PFSK-1 (cell line): ENCODE measurements around the gene RAB21.

Source experiments
- FOXP2 ChIP-seq: optimal IDR thresholded peaks from 2 replicates; pipeline ENCODE3; 2011; ENCODE audit warnings: borderline replicate concordance, control low read depth, inconsistent platforms; ENCODE audit not compliant: insufficient read depth; ENCODE audit errors: extremely low read length, extremely low read depth
- POLR2AphosphoS5 ChIP-seq: IDR thresholded peaks from 2 replicates; pipeline ENCODE4 v1.6.1; 2012; ENCODE audit warnings: low read depth, mild to moderate bottlenecking, control low read depth, low read length, moderate library complexity
- TF ChIP-seq, protein P1 (sequence below), 2 experiments: IDR thresholded peaks; 2 replicates each; pipeline versions ENCODE4 v1.6.1 to v1.8.0; 2011 to 2012; ENCODE audit warnings: low read depth in 2 of 2, low read length in 2 of 2, control low read depth in 1 of 2, inconsistent platforms in 1 of 2, mild to moderate bottlenecking in 1 of 2, moderate library complexity in 1 of 2; ENCODE audit not compliant: insufficient read depth in 1 of 2

DNA sequence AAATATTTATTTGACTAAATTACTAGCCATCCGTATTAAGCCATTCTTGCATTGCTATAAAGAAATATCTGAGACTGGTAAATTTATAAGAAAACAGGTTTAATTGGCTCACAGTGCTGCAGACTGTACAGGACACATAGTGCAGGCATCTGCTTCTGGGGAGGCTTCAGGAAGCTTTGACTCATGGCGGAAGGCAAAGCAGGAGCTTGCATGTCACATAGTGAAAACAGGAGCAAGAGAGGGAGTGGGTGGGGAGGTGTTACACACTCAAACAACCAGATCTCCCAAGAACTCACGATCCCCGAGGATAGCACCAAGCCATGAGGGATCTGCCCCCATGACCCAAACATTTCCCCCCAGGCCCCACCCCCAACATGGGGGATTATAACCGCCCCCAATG is 26.7 kb upstream of the RAB21 start:
- TF ChIP-seq POLR2AphosphoS5 (no peak), FOXP2 (no peak)
- TF ChIP-seq, protein P1, sequence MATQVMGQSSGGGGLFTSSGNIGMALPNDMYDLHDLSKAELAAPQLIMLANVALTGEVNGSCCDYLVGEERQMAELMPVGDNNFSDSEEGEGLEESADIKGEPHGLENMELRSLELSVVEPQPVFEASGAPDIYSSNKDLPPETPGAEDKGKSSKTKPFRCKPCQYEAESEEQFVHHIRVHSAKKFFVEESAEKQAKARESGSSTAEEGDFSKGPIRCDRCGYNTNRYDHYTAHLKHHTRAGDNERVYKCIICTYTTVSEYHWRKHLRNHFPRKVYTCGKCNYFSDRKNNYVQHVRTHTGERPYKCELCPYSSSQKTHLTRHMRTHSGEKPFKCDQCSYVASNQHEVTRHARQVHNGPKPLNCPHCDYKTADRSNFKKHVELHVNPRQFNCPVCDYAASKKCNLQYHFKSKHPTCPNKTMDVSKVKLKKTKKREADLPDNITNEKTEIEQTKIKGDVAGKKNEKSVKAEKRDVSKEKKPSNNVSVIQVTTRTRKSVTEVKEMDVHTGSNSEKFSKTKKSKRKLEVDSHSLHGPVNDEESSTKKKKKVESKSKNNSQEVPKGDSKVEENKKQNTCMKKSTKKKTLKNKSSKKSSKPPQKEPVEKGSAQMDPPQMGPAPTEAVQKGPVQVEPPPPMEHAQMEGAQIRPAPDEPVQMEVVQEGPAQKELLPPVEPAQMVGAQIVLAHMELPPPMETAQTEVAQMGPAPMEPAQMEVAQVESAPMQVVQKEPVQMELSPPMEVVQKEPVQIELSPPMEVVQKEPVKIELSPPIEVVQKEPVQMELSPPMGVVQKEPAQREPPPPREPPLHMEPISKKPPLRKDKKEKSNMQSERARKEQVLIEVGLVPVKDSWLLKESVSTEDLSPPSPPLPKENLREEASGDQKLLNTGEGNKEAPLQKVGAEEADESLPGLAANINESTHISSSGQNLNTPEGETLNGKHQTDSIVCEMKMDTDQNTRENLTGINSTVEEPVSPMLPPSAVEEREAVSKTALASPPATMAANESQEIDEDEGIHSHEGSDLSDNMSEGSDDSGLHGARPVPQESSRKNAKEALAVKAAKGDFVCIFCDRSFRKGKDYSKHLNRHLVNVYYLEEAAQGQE (IDR thresholded peaks at IDR 0.05; ENCODE audit: insufficient read depth in 1 of 2, low read depth in 2 of 2, low read length in 2 of 2), result no peak
